Ramos (cell line): ENCODE results near the gene GCGR.

Experiments used
- in situ Hi-C: fragments of 300-500 bp; cut with MboI; formaldehyde crosslinking; loops from one replicate; pipeline ENCODE4 v1.14.3; 2022; ENCODE audit warnings: low sequenced_read_pairs; ENCODE audit not compliant: unreplicated experiment

Gene GCGR

GRCh38 chr17:81811705-81812570 is 8.0 kb downstream of the GCGR start:
- in situ Hi-C loops: no loop called here

- in situ Hi-C loops: no loop called here
These were observed 8.8 kb downstream of the GCGR start for GRCh38 chr17:81812571-81813370.

- in situ Hi-C loops: no loop called here
These were observed 9.4 kb downstream of the GCGR start for GRCh38 chr17:81813371-81813684.

GRCh38 chr17:81813861-81814683 is 10.1 kb downstream of the GCGR start:
- in situ Hi-C loops: no loop called here

- in situ Hi-C loops: no loop called here
These were observed 11.0 kb downstream of the GCGR start for GRCh38 chr17:81814748-81815645.

- in situ Hi-C loops: no loop called here
These were observed 11.7 kb downstream of the GCGR start for GRCh38 chr17:81815646-81815986.

GRCh38 chr17:81817758-81818147 is 13.8 kb downstream of the GCGR start:
- in situ Hi-C loops: no loop called here

GRCh38 chr17:81819708-81820107 is 15.8 kb downstream of the GCGR start:
- in situ Hi-C loops: no loop called here

- in situ Hi-C loops: no loop called here
These were observed 17.2 kb downstream of the GCGR start for GRCh38 chr17:81821147-81821546.

- in situ Hi-C loops: no loop called here
These were observed 17.8 kb downstream of the GCGR start for GRCh38 chr17:81821603-81822311.

- in situ Hi-C loops: no loop called here
These were observed 18.3 kb downstream of the GCGR start for GRCh38 chr17:81822312-81822637.

- in situ Hi-C loops: no loop called here
These were observed 19.3 kb downstream of the GCGR start for GRCh38 chr17:81822996-81823819.

GRCh38 chr17:81823820-81824550 is 20.0 kb downstream of the GCGR start:
- in situ Hi-C loops: no loop called here

- in situ Hi-C loops: no loop called here
These were observed 20.6 kb downstream of the GCGR start for GRCh38 chr17:81824595-81824994.

- in situ Hi-C loops: no loop called here
These were observed 22.0 kb downstream of the GCGR start for GRCh38 chr17:81825841-81826466.

- in situ Hi-C loops: no loop called here
These were observed 24.7 kb downstream of the GCGR start for GRCh38 chr17:81828656-81829055.

GRCh38 chr17:81829858-81830257 is 25.9 kb downstream of the GCGR start:
- in situ Hi-C loops: no loop called here
